H1 (cell line): ENCODE measurements around the gene AQP11. TPM values are rescaled to one million over a fixed set of nuclear protein-coding genes. Genes with fewer than 3 reads are reported as not detected.

Experiments
- CTCF ChIA-PET: fragments of 300-600 bp; sonication (Branson Sonifier 250); formaldehyde crosslinking; loops from one replicate; lab custom pipeline; 2021; ENCODE audit not compliant: partially characterized antibody; lab: Charles Lee
- POLR2A ChIA-PET: fragments of 300-600 bp; sonication (Branson Sonifier 250); formaldehyde crosslinking; loops from one replicate; lab custom pipeline; 2021; ENCODE audit warnings: inconsistent platforms; ENCODE audit not compliant: partially characterized antibody; lab: Charles Lee
- DNase-seq, 2 experiments: peaks; one replicate each; pipeline versions ENCODE4 v3.0.0 to v3.0.0-alpha.2; 2010 to 2022; ENCODE audit warnings: low spot score in 2 of 2, low read depth in 1 of 2, mixed read lengths in 1 of 2
- FAIRE-seq: peaks from 2 replicates; lab custom pipeline; 2011; peaks lifted over from hg19 to GRCh38; lab: Jason Lieb, UNC
- H2AFZ ChIP-seq: 2 replicates; pipeline ENCODE4 v1.8.1; 2012; ENCODE audit warnings: low read length, inconsistent platforms
- H2AK5ac ChIP-seq: 2 replicates; pipeline ENCODE4 v1.6.1; 2013; ENCODE audit warnings: low read depth, low read length
- H2BK120ac ChIP-seq: replicated peaks from 2 replicates; pipeline ENCODE3; 2013; ENCODE audit warnings: low read depth, low read length, inconsistent platforms
- H2BK12ac ChIP-seq: 2 replicates; pipeline ENCODE4 v1.6.1; 2013; ENCODE audit warnings: low read depth, low read length
- H2BK15ac ChIP-seq: 2 replicates; pipeline ENCODE4 v1.6.1; 2013; ENCODE audit warnings: low read length
- H2BK20ac ChIP-seq: 2 replicates; pipeline ENCODE4 v1.6.1; 2013; ENCODE audit warnings: low read length
- H2BK5ac ChIP-seq: 2 replicates; pipeline ENCODE4 v1.6.1; 2013; ENCODE audit warnings: low read depth, low read length
- H3K14ac ChIP-seq: 2 replicates; pipeline ENCODE4 v1.6.1; 2013; ENCODE audit warnings: inconsistent platforms; ENCODE audit not compliant: insufficient read length
- H3K18ac ChIP-seq: 2 replicates; pipeline ENCODE4 v1.6.1; 2013; ENCODE audit warnings: low read length; ENCODE audit errors: extremely low read depth
- H3K23ac ChIP-seq: 2 replicates; pipeline ENCODE4 v1.6.1; 2013; ENCODE audit warnings: inconsistent platforms; ENCODE audit not compliant: insufficient read length
- H3K23me2 ChIP-seq: 2 replicates; pipeline ENCODE4 v1.6.1; 2013; ENCODE audit warnings: low read depth, low read length
- H3K27ac ChIP-seq: 2 replicates; pipeline ENCODE4 v1.6.1; 2011; ENCODE audit warnings: low read depth, low read length, inconsistent platforms
- H3K27me3 ChIP-seq, 4 experiments: replicated peaks in 1 of 4; 1 replicate in 1 of 4; 2 replicates in 3 of 4; pipeline versions ENCODE4 v1.6.1 to v1.8.1; 2011 to 2013; ENCODE audit warnings: low read length in 3 of 4, mild to moderate bottlenecking in 3 of 4, inconsistent platforms in 2 of 4, mixed read lengths in 2 of 4, moderate library complexity in 1 of 4; ENCODE audit not compliant: control insufficient read depth in 3 of 4, insufficient read depth in 3 of 4; ENCODE audit errors: extremely low read depth in 1 of 4
- H3K36me3 ChIP-seq, 4 experiments: 2 replicates each; pipeline versions ENCODE4 v1.6.1 to v1.8.1; 2011 to 2013; ENCODE audit warnings: mild to moderate bottlenecking in 4 of 4, low read length in 3 of 4, moderate library complexity in 2 of 4, control low read depth in 1 of 4, inconsistent platforms in 1 of 4; ENCODE audit not compliant: insufficient read depth in 4 of 4, control insufficient read depth in 2 of 4
- H3K4ac ChIP-seq: replicated peaks from 2 replicates; pipeline ENCODE3; 2013; ENCODE audit warnings: low read length, low read depth, mixed read lengths, inconsistent platforms; ENCODE audit not compliant: insufficient read length
- H3K4me1 ChIP-seq, 4 experiments: replicated peaks in 1 of 4; 1 replicate in 1 of 4; 2 replicates in 3 of 4; pipeline versions ENCODE4 v1.6.1 to v1.8.1; 2011 to 2013; ENCODE audit warnings: low read length in 3 of 4, inconsistent platforms in 2 of 4, mixed read lengths in 1 of 4; ENCODE audit not compliant: insufficient read depth in 4 of 4, control insufficient read depth in 3 of 4
- H3K4me2 ChIP-seq, 2 experiments: 2 replicates each; pipeline versions ENCODE4 v1.6.1 to v1.8.1; 2011 to 2013; ENCODE audit warnings: low read depth in 2 of 2, low read length in 2 of 2, control low read depth in 1 of 2, inconsistent platforms in 1 of 2, mild to moderate bottlenecking in 1 of 2; ENCODE audit not compliant: insufficient read depth in 1 of 2
- H3K4me3 ChIP-seq, 4 experiments: fragments of 200-600, 300-600 bp in 1 of 4; sonication (generic), shearing (Covaris generic), sonication (Bioruptor Twin) in 1 of 4; 2 replicates each; pipeline versions ENCODE4 v1.5.1 to v1.8.1; 2011 to 2016; ENCODE audit warnings: low read length in 4 of 4, low read depth in 3 of 4, control low read depth in 2 of 4, inconsistent platforms in 2 of 4, mild to moderate bottlenecking in 2 of 4, mixed read lengths in 1 of 4, moderate library complexity in 1 of 4; ENCODE audit not compliant: insufficient read depth in 2 of 4; ENCODE audit errors: extremely low read depth in 1 of 4
- H3K56ac ChIP-seq: replicated peaks from 2 replicates; pipeline ENCODE3; 2013; ENCODE audit warnings: low read depth, mild to moderate bottlenecking, mixed read lengths, low read length, inconsistent platforms; ENCODE audit not compliant: insufficient read length
- H3K79me1 ChIP-seq: 2 replicates; pipeline ENCODE4 v1.6.1; 2013; ENCODE audit warnings: low read depth, low read length, control low read depth
- H3K79me2 ChIP-seq, 2 experiments: 2 replicates each; pipeline versions ENCODE4 v1.6.1 to v1.8.1; 2012 to 2013; ENCODE audit warnings: low read length in 2 of 2, mild to moderate bottlenecking in 2 of 2, inconsistent platforms in 1 of 2; ENCODE audit not compliant: insufficient read depth in 2 of 2, control insufficient read depth in 1 of 2
- H3K9ac ChIP-seq, 4 experiments: replicated peaks in 1 of 4; 1 replicate in 1 of 4; 2 replicates in 3 of 4; pipeline versions ENCODE4 v1.6.1 to v1.8.1; 2011 to 2013; ENCODE audit warnings: low read depth in 3 of 4, low read length in 3 of 4, control low read depth in 2 of 4, mild to moderate bottlenecking in 2 of 4, moderate library complexity in 2 of 4, inconsistent platforms in 1 of 4; ENCODE audit errors: extremely low read depth in 1 of 4
- H3K9me3 ChIP-seq, 2 experiments: 2 replicates each; pipeline versions ENCODE4 v1.6.1 to v1.8.1; 2012 to 2013; ENCODE audit warnings: mild to moderate bottlenecking in 2 of 2, moderate library complexity in 2 of 2, control low read depth in 1 of 2, inconsistent platforms in 1 of 2, low read depth in 1 of 2, low read length in 1 of 2, mixed read lengths in 1 of 2; ENCODE audit not compliant: insufficient read depth in 2 of 2
- H4K20me1 ChIP-seq, 2 experiments: replicated peaks in 1 of 2; 2 replicates each; pipeline versions ENCODE3 to v1.8.1; 2011 to 2013; ENCODE audit warnings: inconsistent platforms in 2 of 2, low read length in 2 of 2, mild to moderate bottlenecking in 1 of 2; ENCODE audit not compliant: insufficient read depth in 2 of 2, control insufficient read depth in 1 of 2
- H4K5ac ChIP-seq: 2 replicates; pipeline ENCODE4 v1.6.1; 2013; ENCODE audit warnings: low read length, low read depth, mixed read lengths, inconsistent platforms; ENCODE audit not compliant: insufficient read length
- H4K8ac ChIP-seq: 2 replicates; pipeline ENCODE4 v1.8.0; 2013; ENCODE audit warnings: mild to moderate bottlenecking, moderate library complexity, low read length, inconsistent platforms; ENCODE audit not compliant: insufficient read depth; ENCODE audit errors: extremely low read depth
- H4K91ac ChIP-seq: replicated peaks from 2 replicates; pipeline ENCODE3; 2013; ENCODE audit warnings: low read length, mixed read lengths, inconsistent platforms; ENCODE audit not compliant: insufficient read length
- BACH1 ChIP-seq: IDR thresholded peaks from 2 replicates; pipeline ENCODE4 v1.6.1; 2012; ENCODE audit warnings: low read length, improper control_type of control experiment
- BRCA1 ChIP-seq: IDR thresholded peaks from 2 replicates; pipeline ENCODE4 v1.6.1; 2012; ENCODE audit warnings: low read depth, low read length, improper control_type of control experiment
- EP300 ChIP-seq, 2 experiments: IDR thresholded peaks; 1 replicate in 1 of 2; 2 replicates in 1 of 2; pipeline ENCODE4 v1.6.1; 2011 to 2012; ENCODE audit warnings: low read depth in 2 of 2, low read length in 2 of 2, mild to moderate bottlenecking in 2 of 2, borderline replicate concordance in 1 of 2, inconsistent platforms in 1 of 2, moderate library complexity in 1 of 2
- NRF1 ChIP-seq: IDR thresholded peaks from 2 replicates; pipeline ENCODE4 v1.6.1; 2011; ENCODE audit warnings: mild to moderate bottlenecking, low read depth, low read length, improper control_type of control experiment
- POLR2A ChIP-seq, 2 experiments: IDR thresholded peaks; 1 replicate in 1 of 2; 2 replicates in 1 of 2; pipeline ENCODE4 v1.6.1; 2011; ENCODE audit warnings: low read depth in 2 of 2, low read length in 2 of 2, mild to moderate bottlenecking in 2 of 2; ENCODE audit errors: control extremely low read depth in 1 of 2
- SIN3A ChIP-seq, 2 experiments: IDR thresholded peaks in 1 of 2; conservative IDR thresholded peaks in 1 of 2; 2 replicates each; pipeline ENCODE4 v1.6.1; 2011 to 2012; ENCODE audit warnings: low read length in 2 of 2, improper control_type of control experiment in 1 of 2, low read depth in 1 of 2, mild to moderate bottlenecking in 1 of 2
- TBP ChIP-seq: IDR thresholded peaks from 2 replicates; pipeline ENCODE4 v1.6.1; 2011; ENCODE audit warnings: low read depth, low read length, improper control_type of control experiment
- WGBS, 2 experiments: shearing (Covaris generic) in 1 of 2; methylation state at CpG; one replicate each; pipeline versions ENCODE4 v1.1.6 to v1.1.7; 2013 to 2015; ENCODE audit warnings: low lambda C conversion rate in 2 of 2, mixed read lengths in 2 of 2, inconsistent platforms in 1 of 2, low coverage in 1 of 2, missing lambda C conversion rate in 1 of 2; ENCODE audit not compliant: insufficient replicate concordance in 2 of 2, insufficient coverage in 1 of 2, insufficient read length in 1 of 2; ENCODE audit errors: extremely low coverage in 1 of 2, missing lambda C conversion rate in 1 of 2; 5-methylcytosine and 5-hydroxymethylcytosine counted together
- polyA plus RNA-seq, 7 experiments: library from polyadenylated mRNA; depleted of rRNA in 3 of 7; stranded (reverse) in 5 of 7; unstranded in 2 of 7; fragments of >200 nt in 5 of 7; fragments of 200-250 nt in 2 of 7; gene quantifications; 1 replicate in 5 of 7; 2 replicates in 1 of 7; 4 replicates in 1 of 7; pipeline versions ENCODE4 v1.2.1 to v1.2.3, GENCODE V29; 2011 to 2013; ENCODE audit warnings: missing spikeins in 2 of 7, mixed read lengths in 2 of 7
- total RNA-seq: library from RNA; stranded (reverse); fragmentation: NEBNext Ultra II Directional; extraction: Animal tissue kit (Norgen Biotek cat#: 25700); gene quantifications from 2 replicates; pipeline ENCODE4 v1.2.1, GENCODE V29; 2021
- TF ChIP-seq, protein P1 (sequence below): IDR thresholded peaks from 2 replicates; pipeline ENCODE4 v1.6.1; 2011; ENCODE audit warnings: low read depth, mild to moderate bottlenecking, low read length; ENCODE audit not compliant: insufficient read depth

Gene AQP11
- total and polyA plus RNA-seq, 2 of the 8 experiments (the other 6 are each of a cell fraction or from before 2014, with no cell fraction given) = 1.1 to 1.6 TPM

DNA sequence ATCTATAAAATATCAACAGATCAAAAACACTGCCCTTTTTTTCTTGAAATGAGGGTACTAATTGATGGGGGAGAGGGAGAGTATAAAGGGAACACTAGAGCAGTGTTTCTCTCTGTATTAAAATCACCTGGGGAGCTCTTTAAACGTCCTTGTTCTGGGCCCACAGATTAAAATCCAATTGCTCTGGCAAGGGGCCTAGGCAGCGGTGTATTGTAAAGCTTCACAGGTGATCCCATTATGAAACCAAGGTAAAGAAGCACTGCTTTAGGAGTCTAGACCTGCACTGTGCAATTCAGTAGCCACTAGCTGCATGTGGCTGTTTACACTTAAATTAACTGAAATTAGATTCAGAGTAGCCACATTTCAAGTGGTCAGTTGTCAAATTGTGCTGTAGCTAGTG lies 3.0 kb downstream of the AQP11 start:
- Histone ChIP-seq H2BK15ac (no peak overlapping the region), H3K9me3 (no peaks in the 10 kb centered on the region), H3K14ac (no peak overlapping the region), H4K8ac (no peak overlapping the region), H3K79me2 (no peaks in the 10 kb centered on the region), H3K56ac (no peak overlapping the region), H3K27ac (no peak overlapping the region), H2BK12ac (no peak overlapping the region), H2BK20ac (no peak overlapping the region), H3K79me1 (no peaks in the 10 kb centered on the region), H2AFZ (no peak overlapping the region), H4K20me1 (peaks cover 0 to 4% of the 10 kb centered on the region in 2 experiments), H3K4ac (no peak overlapping the region), H2BK120ac (no peak overlapping the region), H3K23ac (no peak overlapping the region), H2AK5ac (no peak overlapping the region), H3K18ac (no peak overlapping the region), H3K4me1 (peaks cover 0 to 10% (median 5%) of the 10 kb centered on the region in 4 experiments; a peak in 5 of 7 replicates), H3K27me3 (peaks cover 0 to 5% (median 4%) of the 10 kb centered on the region in 4 experiments; a peak in 3 of 7 replicates), H2BK5ac (no peak overlapping the region), H4K5ac (no peak overlapping the region), H3K4me3 (no peak overlapping the region), H3K9ac (no peak overlapping the region), H3K23me2 (peaks cover 6% of the 10 kb centered on the region), H3K4me2 (no peak overlapping the region), H4K91ac (no peak overlapping the region), H3K36me3 (no peaks in the 10 kb centered on the region; a peak in 1 of 8 replicates)
- TF ChIP-seq NRF1 (no peak), BACH1 (no peak), BRCA1 (no peak), EP300 (IDR thresholded peaks at IDR 0.05; ENCODE audit: borderline replicate concordance in 1 of 2, low read depth in 2 of 2, low read length in 2 of 2) (no peak), POLR2A (IDR thresholded peaks at IDR 0.05; ENCODE audit: control extremely low read depth in 1 of 2, low read depth in 2 of 2, low read length in 2 of 2) (no peak), TBP (no peak), SIN3A (conservative IDR thresholded peaks at IDR 0.05 in 1 of 2, IDR thresholded peaks at IDR 0.05 in 1 of 2; ENCODE audit: low read depth in 1 of 2, low read length in 2 of 2) (no peak)
- TF ChIP-seq, protein P1, sequence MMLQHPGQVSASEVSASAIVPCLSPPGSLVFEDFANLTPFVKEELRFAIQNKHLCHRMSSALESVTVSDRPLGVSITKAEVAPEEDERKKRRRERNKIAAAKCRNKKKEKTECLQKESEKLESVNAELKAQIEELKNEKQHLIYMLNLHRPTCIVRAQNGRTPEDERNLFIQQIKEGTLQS = no peak
- CTCF ChIA-PET = interaction anchor here (1.4 to 2.1 kb wide), 2 partner anchors 26 to 36 kb away, joined by 3 to 7 read pairs; no protein-coding TSS in a partner anchor
- DNase-seq = no peak
- POLR2A ChIA-PET = interaction anchor here (1.1 to 2.3 kb wide), 3 partner anchors 10 to 397 kb away, joined by 3 to 11 read pairs (median 4); no protein-coding TSS in a partner anchor
- FAIRE-seq = no peak
- 91% methylated on average over 2 of the region's 2 CpGs; no CpG with 5 or more reads in 1 of the 2 experiments for WGBS, 2 experiments
